ENCODE data around the gene KLF15.

The KLF15 gene

GRCh38 chr3:126357295-126358037, at the start of gene KLF15:
TSS of gene KLF15 (minus strand) at chr3:126357408. CDS start at chr3:126352922, 4,486 bp downstream.
- no peak within 1 kb of the TSS for H3K27ac Mint-ChIP-seq
- H3K9me3 Mint-ChIP-seq (ENCODE audit: low read depth) = no peaks in the 10 kb centered on the region
- peaks cover 30% of the 10 kb centered on the region for H3K27me3 Mint-ChIP-seq
- no peaks in the 10 kb centered on the region for H3K36me3 Mint-ChIP-seq
- peak within 1 kb of the TSS; percentile 92 for H3K4me3 Mint-ChIP-seq
- H3K4me1 Mint-ChIP-seq (ENCODE audit: low read depth) = peaks cover 10% of the 10 kb centered on the region

- H3K27ac Mint-ChIP-seq = no peak overlapping the region
- H3K27me3 Mint-ChIP-seq = peaks cover 17% of the 10 kb centered on the region
- H3K4me3 Mint-ChIP-seq = no peak overlapping the region
- H3K4me1 Mint-ChIP-seq (ENCODE audit: low read depth) = no peaks in the 10 kb centered on the region
- H3K36me3 Mint-ChIP-seq = no peaks in the 10 kb centered on the region
- H3K9me3 Mint-ChIP-seq (ENCODE audit: low read depth) = no peaks in the 10 kb centered on the region
Observed at GRCh38 chr3:126406389-126407296, 49.4 kb upstream of the KLF15 start.

DNA sequence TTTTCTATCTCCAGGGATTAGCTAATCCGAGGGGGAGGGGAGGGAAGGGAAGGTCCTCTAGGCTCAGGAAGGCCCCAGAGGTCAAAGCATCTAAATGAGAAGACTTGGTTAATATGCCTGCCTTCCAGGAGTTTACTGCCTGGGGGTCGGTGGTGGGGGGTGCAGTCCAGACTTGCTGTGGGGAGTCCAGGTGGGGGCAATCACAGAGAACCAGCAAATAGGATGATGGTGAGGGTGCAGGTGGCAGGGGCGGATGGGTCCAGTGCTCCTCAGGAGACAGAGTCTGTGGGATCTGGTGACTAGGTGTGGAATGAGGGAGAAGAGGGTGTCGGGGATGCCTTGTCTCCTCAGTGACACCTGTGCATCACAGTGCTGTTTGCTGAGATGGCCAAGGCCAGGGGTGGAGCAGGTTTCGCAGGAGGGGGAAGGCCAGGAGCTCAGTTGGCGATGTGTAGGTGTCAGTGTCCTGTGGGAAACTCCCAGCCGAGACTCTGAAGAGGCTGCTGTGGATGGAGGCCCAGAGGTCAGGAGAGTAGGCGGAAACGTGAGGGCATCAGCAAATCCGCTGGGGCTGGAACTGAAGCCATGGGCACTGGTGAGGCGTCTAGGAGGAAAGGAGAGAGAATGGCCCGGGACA, 45.6 kb upstream of the KLF15 start:
- H3K4me1 Mint-ChIP-seq (ENCODE audit: low read depth) = no peaks in the 10 kb centered on the region
- H3K4me3 Mint-ChIP-seq = no peak overlapping the region
- H3K36me3 Mint-ChIP-seq = no peaks in the 10 kb centered on the region
- H3K9me3 Mint-ChIP-seq (ENCODE audit: low read depth) = no peaks in the 10 kb centered on the region
- H3K27ac Mint-ChIP-seq = no peak overlapping the region
- peaks cover 8% of the 10 kb centered on the region for H3K27me3 Mint-ChIP-seq

DNA sequence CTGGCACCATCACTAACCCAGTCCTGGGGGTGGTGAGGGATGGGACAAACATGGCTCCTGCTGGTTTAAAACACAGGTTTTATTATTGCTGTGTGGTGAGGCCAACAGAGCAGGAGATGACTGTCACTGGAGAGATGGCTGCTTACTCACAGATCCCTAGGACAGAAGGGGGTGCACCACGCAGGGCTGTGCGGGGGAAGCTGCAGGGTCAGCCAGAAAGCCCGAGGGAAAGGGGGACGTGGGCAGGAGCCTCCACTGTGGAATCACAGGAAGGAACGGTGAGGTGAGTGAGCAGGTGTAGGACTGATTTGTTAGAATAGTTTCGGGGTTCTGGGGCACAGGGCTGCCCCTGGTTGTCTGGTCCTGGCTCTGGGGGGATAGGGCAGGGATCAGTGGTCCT, 45.0 kb upstream of the KLF15 start:
- Mint-ChIP-seq H3K9me3 (ENCODE audit: low read depth) (no peaks in the 10 kb centered on the region), H3K4me1 (ENCODE audit: low read depth) (no peaks in the 10 kb centered on the region), H3K4me3 (no peak overlapping the region), H3K27me3 (peaks cover 8% of the 10 kb centered on the region), H3K36me3 (no peaks in the 10 kb centered on the region), H3K27ac (no peak overlapping the region)

GRCh38 chr3:126401611-126402160, 44.5 kb upstream of the KLF15 start:
- H3K9me3 Mint-ChIP-seq (ENCODE audit: low read depth) = no peaks in the 10 kb centered on the region
- H3K27me3 Mint-ChIP-seq = peaks cover 8% of the 10 kb centered on the region
- no peaks in the 10 kb centered on the region for H3K36me3 Mint-ChIP-seq
- H3K4me3 Mint-ChIP-seq = no peak overlapping the region
- H3K4me1 Mint-ChIP-seq (ENCODE audit: low read depth) = no peaks in the 10 kb centered on the region
- no peak overlapping the region for H3K27ac Mint-ChIP-seq

GRCh38 chr3:126399756-126400155, 42.5 kb upstream of the KLF15 start:
- no peak overlapping the region for H3K27ac Mint-ChIP-seq
- no peak overlapping the region for H3K4me3 Mint-ChIP-seq
- H3K4me1 Mint-ChIP-seq (ENCODE audit: low read depth) = no peaks in the 10 kb centered on the region
- peaks cover 13% of the 10 kb centered on the region for H3K27me3 Mint-ChIP-seq
- no peaks in the 10 kb centered on the region for H3K36me3 Mint-ChIP-seq
- H3K9me3 Mint-ChIP-seq (ENCODE audit: low read depth) = no peaks in the 10 kb centered on the region

GRCh38 chr3:126399351-126399735, 42.1 kb upstream of the KLF15 start:
- no peaks in the 10 kb centered on the region for H3K9me3 Mint-ChIP-seq (ENCODE audit: low read depth)
- H3K27me3 Mint-ChIP-seq = peaks cover 12% of the 10 kb centered on the region
- no peaks in the 10 kb centered on the region for H3K4me1 Mint-ChIP-seq (ENCODE audit: low read depth)

DNA sequence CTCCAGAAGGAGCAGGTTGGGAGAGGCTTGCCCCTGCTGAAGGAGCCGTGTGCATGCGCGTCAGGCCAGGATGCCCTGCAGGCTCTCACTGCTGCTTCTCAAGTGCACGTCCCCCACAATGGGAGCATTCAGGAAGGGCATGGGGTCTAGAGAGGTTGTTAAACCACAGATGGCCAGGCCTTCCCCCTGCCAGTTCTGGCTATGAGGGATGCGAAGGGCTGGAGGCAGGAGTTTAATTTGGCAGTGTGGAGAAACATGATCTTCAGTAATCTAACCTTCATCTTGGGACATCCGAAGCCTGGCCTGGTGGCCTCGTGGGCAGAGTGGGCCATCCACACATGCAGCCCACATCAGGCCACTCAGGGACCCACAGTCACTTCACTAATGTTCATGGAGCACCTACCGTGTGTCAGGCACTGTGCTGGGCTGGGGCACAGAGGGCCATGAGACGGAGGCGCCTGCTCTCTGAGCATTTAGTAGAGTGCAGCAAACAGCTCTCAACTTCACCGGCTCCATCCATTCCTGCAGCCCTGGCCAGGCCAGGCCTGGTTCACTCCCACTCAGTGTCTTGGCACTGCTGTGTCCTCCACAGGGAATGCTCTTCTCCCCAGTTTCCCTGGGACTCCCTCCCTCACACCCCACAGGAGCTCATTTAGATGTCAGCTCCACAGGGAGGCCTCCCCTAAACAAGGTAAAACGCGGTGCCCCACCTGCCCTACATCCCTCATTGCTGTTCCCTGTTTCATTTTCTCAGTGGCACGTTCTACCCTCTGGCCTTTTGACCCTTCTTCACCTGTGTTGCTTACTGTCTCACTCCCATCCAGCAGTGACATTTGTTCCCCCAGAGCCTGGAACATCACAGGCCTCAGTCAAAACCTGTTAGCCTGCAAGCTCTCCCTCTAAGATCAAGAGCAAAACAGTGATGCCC, 41.5 kb upstream of the KLF15 start:
- H3K4me1 Mint-ChIP-seq (ENCODE audit: low read depth) = no peaks in the 10 kb centered on the region
- no peak overlapping the region for H3K4me3 Mint-ChIP-seq
- no peak overlapping the region for H3K27ac Mint-ChIP-seq

More at GRCh38 chr3:126399351-126399735, 42.1 kb upstream of the KLF15 start:
- H3K36me3 Mint-ChIP-seq = no peaks in the 10 kb centered on the region
- no peak overlapping the region for H3K4me3 Mint-ChIP-seq
- no peak overlapping the region for H3K27ac Mint-ChIP-seq

DNA sequence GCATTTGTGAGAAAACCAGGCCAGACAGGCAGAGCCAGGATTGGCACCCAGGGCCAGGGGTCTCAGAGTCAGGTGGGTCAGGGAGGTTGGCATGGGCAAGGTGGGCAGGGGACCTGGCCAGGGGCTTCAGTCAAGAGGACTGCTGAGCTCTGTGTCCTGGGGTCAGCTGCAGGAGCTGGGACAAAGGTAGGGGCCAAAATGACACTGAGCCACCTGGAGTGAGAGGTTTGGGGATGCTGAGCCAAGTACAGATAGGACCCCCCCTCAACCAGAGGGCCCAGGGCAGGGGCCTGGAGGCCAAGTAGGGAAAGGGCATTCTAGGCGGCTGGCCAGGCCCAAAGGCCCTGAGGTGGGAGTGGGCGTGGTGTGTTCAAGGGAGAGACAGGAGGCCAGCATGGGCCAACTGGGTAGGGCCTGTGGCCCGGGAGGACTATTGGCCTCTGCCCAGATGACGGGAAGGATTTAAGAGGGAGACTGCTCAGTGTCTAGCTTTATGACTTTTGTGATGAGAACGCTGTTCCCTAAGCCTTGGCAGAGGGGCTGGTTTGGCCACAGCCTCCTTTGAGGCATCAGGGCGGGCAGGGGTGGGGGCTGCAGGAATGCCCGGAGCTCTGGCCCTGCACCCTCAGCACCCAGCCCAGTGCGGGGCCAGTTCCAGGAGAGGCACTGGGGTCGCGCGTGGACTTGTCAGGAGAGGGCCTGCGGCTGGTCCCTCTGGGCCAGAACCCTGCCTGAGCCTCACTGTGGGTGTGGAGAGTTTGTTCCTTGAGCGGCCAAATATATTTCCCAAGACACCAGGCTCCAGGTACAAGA, 40.6 kb upstream of the KLF15 start:
- Mint-ChIP-seq H3K36me3 (no peaks in the 10 kb centered on the region), H3K4me3 (no peak overlapping the region), H3K27ac (no peak overlapping the region), H3K9me3 (ENCODE audit: low read depth) (no peaks in the 10 kb centered on the region), H3K27me3 (peaks cover 21% of the 10 kb centered on the region), H3K4me1 (ENCODE audit: low read depth) (no peaks in the 10 kb centered on the region)

More for the DNA sequence above, 41.5 kb upstream of the KLF15 start:
- H3K9me3 Mint-ChIP-seq (ENCODE audit: low read depth) = no peaks in the 10 kb centered on the region
- H3K36me3 Mint-ChIP-seq = no peaks in the 10 kb centered on the region
- peaks cover 14% of the 10 kb centered on the region for H3K27me3 Mint-ChIP-seq

- H3K4me1 Mint-ChIP-seq (ENCODE audit: low read depth) = no peaks in the 10 kb centered on the region
- H3K4me3 Mint-ChIP-seq = no peak overlapping the region
- H3K9me3 Mint-ChIP-seq (ENCODE audit: low read depth) = no peaks in the 10 kb centered on the region
- H3K36me3 Mint-ChIP-seq = no peaks in the 10 kb centered on the region
- H3K27ac Mint-ChIP-seq = no peak overlapping the region
- H3K27me3 Mint-ChIP-seq = peaks cover 21% of the 10 kb centered on the region
Observed at GRCh38 chr3:126396536-126396935, 39.3 kb upstream of the KLF15 start.

GRCh38 chr3:126395846-126396513, 38.8 kb upstream of the KLF15 start:
- no peaks in the 10 kb centered on the region for H3K36me3 Mint-ChIP-seq
- no peaks in the 10 kb centered on the region for H3K9me3 Mint-ChIP-seq (ENCODE audit: low read depth)
- no peak overlapping the region for H3K27ac Mint-ChIP-seq
- H3K4me1 Mint-ChIP-seq (ENCODE audit: low read depth) = no peaks in the 10 kb centered on the region
- H3K27me3 Mint-ChIP-seq = peaks cover 26% of the 10 kb centered on the region
- no peak overlapping the region for H3K4me3 Mint-ChIP-seq

DNA sequence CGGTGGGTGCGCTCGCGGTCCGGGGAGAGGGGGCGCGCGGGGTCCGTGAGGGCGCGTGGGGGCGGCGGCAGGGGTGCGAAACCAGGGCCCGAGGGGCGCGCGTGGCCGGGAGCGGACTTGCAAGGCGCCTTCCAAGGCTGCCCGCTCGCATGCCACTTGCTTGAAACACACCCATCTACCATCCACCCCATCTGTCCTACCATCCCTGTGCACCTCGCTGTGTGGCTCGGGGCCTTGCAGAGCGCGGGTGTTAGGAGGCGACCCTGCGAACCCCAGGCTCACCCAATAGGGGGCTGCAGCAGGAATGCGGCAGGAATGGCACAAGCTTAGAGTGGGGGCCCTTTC, 37.7 kb upstream of the KLF15 start:
- Mint-ChIP-seq H3K27ac (no peak overlapping the region), H3K27me3 (peaks cover 27% of the 10 kb centered on the region), H3K36me3 (no peaks in the 10 kb centered on the region), H3K4me3 (no peak overlapping the region), H3K9me3 (ENCODE audit: low read depth) (no peaks in the 10 kb centered on the region), H3K4me1 (ENCODE audit: low read depth) (peaks cover under 1% of the 10 kb centered on the region)
